ENCODE data around the gene PHC2.

GRCh38 chr1:33374336-33375105, 56.4 kb downstream of the PHC2 start:
- TF ChIP-seq CTCF (IDR thresholded peaks at IDR 0.05; ENCODE audit: insufficient read depth, low read length, poor library complexity, severe bottlenecking) (no peak), EZH2phosphoT487 (conservative IDR thresholded peaks at IDR 0.05; ENCODE audit: low read length) (no peak)
